Endometrial microvascular endothelial cells (primary cell): ENCODE measurements around the gene SH3RF3. TPM values are rescaled to one million over a fixed set of nuclear protein-coding genes. Genes with fewer than 3 reads are reported as not detected.

ENCODE experiments used
- in situ Hi-C: cut with HindIII; loops from 2 replicates; pipeline ENCODE4 v1.10.0; 2017; ENCODE audit warnings: low sequenced_read_pairs, low pct_unique_long_range_greater_than_20kb; ENCODE audit errors: inconsistent ontology term
- total RNA-seq: library from RNA; depleted of rRNA; stranded (reverse); fragments of >200 nt; gene quantifications from one replicate; pipeline ENCODE4 v1.2.3, GENCODE V29; 2015; ENCODE audit errors: inconsistent ontology term

SH3RF3 gene
- total RNA-seq, 1 donor from 2014 or later, result 11.7 TPM

- in situ Hi-C loops, result no loop called here
Measured at GRCh38 chr2:109264595-109265328, 135.8 kb downstream of the SH3RF3 start.

GRCh38 chr2:109265369-109265768, 136.4 kb downstream of the SH3RF3 start:
- in situ Hi-C loops, result no loop called here

- in situ Hi-C loops, result no loop called here
Measured at GRCh38 chr2:109265953-109266352, 136.9 kb downstream of the SH3RF3 start.

DNA sequence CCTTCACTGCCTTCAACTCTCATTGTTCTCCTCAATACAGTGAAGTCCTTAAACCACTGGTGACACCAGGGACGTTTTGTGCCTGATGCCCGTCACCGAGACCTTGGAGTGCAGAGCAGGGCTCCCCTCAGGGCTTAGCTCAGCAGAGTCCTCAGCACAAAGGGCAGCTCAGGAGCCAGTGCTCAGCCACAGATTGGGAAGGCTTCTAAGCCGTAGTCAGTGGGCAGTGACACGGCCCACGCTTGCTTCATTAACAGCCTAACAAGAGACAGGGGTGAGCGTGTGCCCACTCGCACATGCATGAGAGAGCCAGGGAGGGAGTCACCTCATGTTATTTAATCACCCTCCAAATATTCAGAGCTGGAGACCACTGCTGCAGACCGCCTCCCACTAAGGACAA, 137.5 kb downstream of the SH3RF3 start:
- in situ Hi-C loops, result no loop called here

GRCh38 chr2:109266998-109267854, 138.2 kb downstream of the SH3RF3 start:
- in situ Hi-C loops, result no loop called here

- in situ Hi-C loops, result no loop called here
Measured at GRCh38 chr2:109268916-109269315, 139.9 kb downstream of the SH3RF3 start.

DNA sequence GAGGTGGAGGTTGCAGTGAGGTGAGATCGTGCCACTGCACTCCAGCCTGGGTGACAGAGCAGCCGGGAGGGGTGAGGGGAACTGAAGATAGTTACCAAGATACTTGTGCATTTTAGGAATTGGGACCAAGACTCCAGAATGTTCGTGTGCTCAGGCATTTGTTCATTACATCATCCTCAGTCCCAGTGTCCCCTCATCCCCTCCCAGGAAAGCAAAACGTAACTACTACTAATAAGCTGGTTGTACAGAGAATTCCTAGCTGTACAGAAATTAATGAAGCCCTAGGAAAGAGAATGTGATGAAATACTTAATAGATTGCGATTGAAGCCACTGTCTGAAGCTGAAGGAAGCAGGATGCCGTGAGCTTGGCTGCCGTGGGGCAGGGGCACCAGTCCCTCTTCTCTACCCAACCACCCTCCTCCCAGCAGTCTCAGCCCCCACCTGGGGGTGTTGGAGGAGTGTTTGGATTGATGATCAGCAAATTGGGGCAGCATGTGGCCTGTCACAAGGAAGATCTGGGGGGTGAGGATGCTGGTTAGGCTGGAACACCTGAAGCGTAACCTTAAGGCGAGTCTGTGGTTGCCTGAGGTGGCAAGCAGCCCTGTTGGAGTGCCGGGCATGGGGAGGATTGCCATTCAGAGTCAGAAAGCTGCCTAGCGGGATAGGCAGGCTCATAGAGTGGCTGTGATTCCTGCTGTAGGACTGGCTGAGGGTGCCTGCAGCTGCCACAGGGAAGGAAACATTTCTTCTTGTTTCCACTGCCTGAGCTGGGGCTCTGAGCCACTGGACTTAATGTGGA, 140.9 kb downstream of the SH3RF3 start:
- in situ Hi-C loops, result no loop called here

DNA sequence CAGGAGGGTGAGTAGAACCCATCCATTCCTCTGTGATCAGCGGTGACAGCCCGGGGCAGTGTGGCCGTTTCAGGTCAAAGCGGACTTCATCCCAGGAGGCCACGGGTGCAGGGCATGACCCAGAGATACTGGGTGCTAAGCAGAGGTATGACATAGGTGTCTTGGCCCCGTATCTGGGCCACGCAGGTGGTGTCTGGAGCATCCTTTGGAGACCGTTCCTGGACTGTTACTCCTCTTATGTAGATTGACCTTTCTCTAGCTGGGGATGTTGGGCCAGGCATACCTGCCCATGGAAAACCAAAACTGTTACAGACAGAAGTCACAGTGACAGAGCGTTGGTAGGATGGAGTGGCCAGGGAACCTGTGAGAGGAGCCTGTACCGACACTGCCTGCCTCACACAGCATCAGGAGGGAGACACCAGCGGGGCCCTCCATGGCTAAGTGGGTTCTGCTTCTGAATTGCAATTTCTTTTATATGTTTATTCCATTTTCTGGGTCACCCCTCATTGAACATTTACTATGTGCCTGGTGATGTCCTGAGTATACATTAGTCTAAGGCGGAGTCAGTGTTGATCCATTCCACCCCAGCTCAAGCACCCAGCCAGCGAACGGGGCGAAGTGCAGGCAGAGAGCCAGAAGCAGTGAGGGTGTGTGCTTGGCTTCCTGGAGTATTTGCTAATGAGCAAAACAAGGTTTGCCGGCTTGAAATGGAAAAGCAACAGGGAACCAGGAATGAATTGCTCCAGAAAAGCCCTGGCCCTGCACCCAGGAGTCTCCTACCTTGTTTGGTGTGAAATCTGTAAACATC, 141.7 kb downstream of the SH3RF3 start:
- in situ Hi-C loops, result no loop called here

GRCh38 chr2:109271920-109272319, 142.9 kb downstream of the SH3RF3 start:
- in situ Hi-C loops, result no loop called here

DNA sequence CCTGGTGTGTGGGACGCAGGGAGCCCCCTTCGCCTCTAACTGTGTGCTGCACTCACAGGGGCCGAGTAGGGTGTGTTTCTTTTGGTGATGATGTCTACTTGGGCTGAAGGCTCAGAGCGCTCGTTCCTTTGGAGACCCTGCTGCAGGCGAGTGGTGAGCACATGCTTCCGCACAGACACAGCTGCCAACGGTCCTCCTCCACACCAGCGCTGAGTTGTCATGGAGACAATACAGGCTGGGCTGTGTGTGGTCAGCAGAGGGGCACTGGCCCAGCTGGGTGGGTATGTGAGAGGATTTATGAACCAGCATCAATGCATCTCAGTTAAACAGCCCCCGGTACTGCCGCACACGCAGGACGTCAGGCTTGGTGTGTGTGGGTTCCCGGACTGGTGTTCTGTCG, 143.5 kb downstream of the SH3RF3 start:
- in situ Hi-C loops, result no loop called here

GRCh38 chr2:109275120-109276012, 146.4 kb downstream of the SH3RF3 start:
- in situ Hi-C loops, result no loop called here

DNA sequence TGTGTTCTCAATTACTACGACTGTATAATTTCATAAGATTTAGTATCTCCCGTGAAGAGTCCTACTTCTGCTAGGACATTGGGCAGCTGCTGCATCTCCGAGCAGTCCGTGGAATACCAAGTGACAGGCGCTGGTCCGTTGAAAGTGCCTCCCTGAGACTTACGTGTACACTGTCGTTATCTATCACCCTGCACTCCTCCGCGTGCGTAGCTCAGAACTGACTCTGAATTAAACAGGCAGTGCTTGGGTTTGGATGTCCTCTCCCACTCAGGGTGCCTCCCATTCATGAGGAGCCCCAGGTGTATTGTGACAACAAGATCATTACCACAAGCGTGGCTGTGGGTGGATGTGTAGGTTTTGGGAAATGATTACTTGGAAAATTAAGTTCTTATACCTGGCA, 148.4 kb downstream of the SH3RF3 start:
- in situ Hi-C loops, result no loop called here

DNA sequence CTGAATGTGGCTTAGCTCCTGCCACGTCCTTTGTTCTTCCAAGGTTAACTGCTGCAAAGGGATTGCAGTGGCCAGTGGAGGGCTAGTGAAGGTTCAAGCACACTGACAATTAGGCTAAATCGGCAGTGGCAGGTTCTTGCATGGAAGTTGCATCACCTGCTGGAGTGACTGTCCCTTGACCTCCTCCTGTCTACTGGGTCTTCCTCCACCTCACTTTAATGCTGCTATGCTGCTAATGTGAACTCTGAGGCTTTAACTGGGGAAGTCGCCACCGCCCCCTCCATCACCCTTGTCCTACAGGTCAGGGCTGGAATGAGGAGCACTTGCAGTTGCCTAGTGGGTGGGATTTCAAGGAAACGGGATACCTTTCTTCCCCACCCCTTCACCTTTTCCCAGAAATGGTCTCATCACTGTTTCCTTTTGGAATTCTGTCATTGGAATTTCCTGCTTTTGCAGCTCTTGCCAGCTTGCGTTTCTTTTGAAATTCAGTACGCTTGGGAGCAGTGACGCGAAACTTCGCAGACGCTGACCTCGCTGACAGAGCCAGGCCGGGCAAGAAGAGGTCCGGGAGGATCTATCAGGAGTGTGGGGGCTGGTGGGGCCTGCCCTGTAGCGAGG, 150.3 kb downstream of the SH3RF3 start:
- in situ Hi-C loops, result no loop called here

DNA sequence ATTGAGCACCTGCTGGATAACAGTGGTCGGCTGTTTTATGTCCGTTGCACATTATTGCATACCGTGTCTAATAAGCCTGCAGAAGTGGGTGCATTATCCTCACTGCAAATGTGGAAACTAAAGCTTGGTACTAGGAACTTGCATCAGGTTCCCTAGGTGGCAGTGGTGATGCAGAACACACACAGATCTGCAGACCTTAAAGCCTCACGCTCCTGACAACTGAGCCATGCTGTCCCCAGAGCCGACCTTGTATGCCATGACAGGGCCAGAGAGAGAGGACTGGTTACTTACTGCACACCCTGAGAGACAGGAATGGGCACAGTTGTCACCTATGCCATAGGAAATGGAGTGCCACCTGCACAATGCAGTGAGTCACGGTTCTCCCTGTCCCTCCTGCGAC, 151.8 kb downstream of the SH3RF3 start:
- in situ Hi-C loops, result no loop called here

GRCh38 chr2:109282360-109282759, 153.4 kb downstream of the SH3RF3 start:
- in situ Hi-C loops, result no loop called here

GRCh38 chr2:109282865-109283264, 153.9 kb downstream of the SH3RF3 start:
- in situ Hi-C loops, result no loop called here

DNA sequence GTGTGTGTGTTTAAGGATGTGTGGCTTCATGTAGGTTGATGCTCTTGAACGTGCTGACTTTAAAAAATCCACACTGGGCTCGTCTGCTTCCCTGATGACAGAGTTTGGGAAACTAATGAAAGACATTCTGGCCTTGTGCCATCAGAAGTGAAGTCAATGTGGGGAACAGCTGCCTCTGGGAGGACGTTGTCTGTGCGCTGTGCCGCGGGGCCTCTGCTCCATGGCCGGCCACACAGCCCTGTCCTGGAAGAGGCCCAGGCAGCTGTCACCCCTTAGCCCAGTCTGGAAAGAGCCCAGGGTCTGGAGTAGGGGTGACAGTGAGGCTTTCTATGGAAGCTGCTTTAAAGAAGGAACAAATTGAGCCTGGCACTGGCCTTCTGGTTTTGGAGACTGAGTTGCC, 155.8 kb downstream of the SH3RF3 start:
- in situ Hi-C loops, result no loop called here
